Inferior parietal cortex (tissue), 1 donor: ENCODE measurements around the gene EPC1.
"Not testable (repeated sequence)": the region's sequence is repeated elsewhere in the genome, so short reads cannot be mapped to it uniquely, and the experiment has no call there.

Experiments
- DNase-seq: peaks from one replicate; pipeline ENCODE4 v3.0.0-alpha.2; 2016; ENCODE audit errors: extremely low spot score

The EPC1 gene

GRCh38 chr10:32346551-32347362, at the start of gene EPC1:
Gene EPC1 (minus strand): TSS chr10:32347158. CDS start chr10:32346915, 243 bp downstream.
- peak; percentile 85 for DNase-seq

GRCh38 chr10:32393911-32394310, 47.0 kb upstream of the EPC1 start:
- DNase-seq: no peak

- DNase-seq: not testable (repeated sequence)
Measured at GRCh38 chr10:32392284-32392683, 45.3 kb upstream of the EPC1 start.

GRCh38 chr10:32390193-32390592, 43.2 kb upstream of the EPC1 start:
- no peak for DNase-seq

GRCh38 chr10:32388258-32389027, 41.5 kb upstream of the EPC1 start:
- no peak for DNase-seq

GRCh38 chr10:32386623-32387260, 39.8 kb upstream of the EPC1 start:
- no peak for DNase-seq

GRCh38 chr10:32384171-32384570, 37.2 kb upstream of the EPC1 start:
- DNase-seq: no peak

GRCh38 chr10:32381165-32381564, 34.2 kb upstream of the EPC1 start:
- DNase-seq: no peak

- DNase-seq: no peak
Measured at GRCh38 chr10:32379950-32380551, 33.1 kb upstream of the EPC1 start.

- no peak for DNase-seq
Measured at GRCh38 chr10:32379318-32379949, 32.5 kb upstream of the EPC1 start.

GRCh38 chr10:32378363-32379317, 31.7 kb upstream of the EPC1 start:
- DNase-seq: peak; percentile 94

- DNase-seq: peak; percentile 83
Measured at GRCh38 chr10:32377458-32378259, 30.7 kb upstream of the EPC1 start.

- DNase-seq: no peak
Measured at GRCh38 chr10:32376771-32377170, 29.8 kb upstream of the EPC1 start.

GRCh38 chr10:32376097-32376496, 29.1 kb upstream of the EPC1 start:
- DNase-seq: no peak

- no peak for DNase-seq
Measured at GRCh38 chr10:32375631-32376030, 28.7 kb upstream of the EPC1 start.

GRCh38 chr10:32374605-32375004, 27.6 kb upstream of the EPC1 start:
- DNase-seq: no peak

GRCh38 chr10:32373496-32373895, 26.5 kb upstream of the EPC1 start:
- no peak for DNase-seq

- no peak for DNase-seq
Measured at GRCh38 chr10:32373031-32373430, 26.1 kb upstream of the EPC1 start.

- no peak for DNase-seq
Measured at GRCh38 chr10:32372000-32372875, 25.3 kb upstream of the EPC1 start.
